Measurements from ENCODE around the gene HDAC9. TPM values are rescaled to one million over a fixed set of nuclear protein-coding genes. Genes with fewer than 3 reads are reported as not detected.

Gene HDAC9
- total RNA-seq, 1 experiment from 2014 or later: 7.7 TPM

DNA sequence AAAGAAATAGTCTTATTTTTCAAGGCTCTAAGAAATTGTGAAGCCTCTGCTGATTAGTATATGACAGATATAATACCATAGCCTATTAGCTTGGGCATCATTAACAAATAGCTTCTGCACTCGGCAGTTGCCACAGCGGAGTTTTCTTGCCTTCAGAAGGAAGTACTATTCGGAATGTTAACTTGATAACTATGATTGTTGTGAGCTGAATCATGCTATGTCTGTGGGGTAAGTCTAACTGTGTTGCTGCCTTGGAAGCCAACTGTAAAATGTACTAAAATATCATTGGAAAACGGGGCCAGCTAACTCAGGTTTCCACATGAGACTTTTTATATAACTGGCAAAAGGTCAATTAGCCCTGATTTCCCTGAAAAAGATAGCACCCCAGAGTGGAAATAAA lies 528.7 kb downstream of the HDAC9 start:
- Histone ChIP-seq H3K4ac (ENCODE audit: low read depth, low read length) (no peak overlapping the region), H2BK120ac (ENCODE audit: low read depth, low read length, poor library complexity, severe bottlenecking) (no peak overlapping the region), H4K91ac (ENCODE audit: insufficient read length, low read depth, low read length) (no peak overlapping the region), H3K23me2 (ENCODE audit: insufficient read length, low read depth, low read length, poor library complexity, severe bottlenecking) (no peaks in the 10 kb centered on the region), H3K79me1 (ENCODE audit: insufficient read depth, low read depth, low read length, poor library complexity, severe bottlenecking) (no peaks in the 10 kb centered on the region), H2BK5ac (ENCODE audit: insufficient read length, low read length) (no peak overlapping the region), H3K27ac (ENCODE audit: insufficient read length, low read depth, low read length) (no peak overlapping the region), H2BK20ac (ENCODE audit: low read depth, low read length, poor library complexity, severe bottlenecking) (no peak overlapping the region), H3K4me1 (ENCODE audit: insufficient read depth, low read length) (no peaks in the 10 kb centered on the region), H2AK5ac (ENCODE audit: insufficient read length, low read length) (no peak overlapping the region), H3K18ac (ENCODE audit: insufficient read length, low read depth, low read length) (no peak overlapping the region), H2AFZ (ENCODE audit: low read length) (no peak overlapping the region), H3T11ph (ENCODE audit: low read length) (no peak overlapping the region), H3K23ac (ENCODE audit: insufficient read length, low read depth, low read length) (no peak overlapping the region), H3K9me3 (ENCODE audit: control insufficient read depth, low read depth, low read length) (no peaks in the 10 kb centered on the region), H2BK15ac (ENCODE audit: low read depth, low read length) (no peak overlapping the region), H3K14ac (ENCODE audit: insufficient read depth, low read length) (no peak overlapping the region), H3K79me2 (ENCODE audit: insufficient read depth, low read length) (no peaks in the 10 kb centered on the region), H4K8ac (replicated peaks; ENCODE audit: insufficient read length, low read depth, low read length) (no peak overlapping the region), H4K20me1 (ENCODE audit: control insufficient read depth, insufficient read depth, insufficient read length) (no peaks in the 10 kb centered on the region), H2BK12ac (ENCODE audit: insufficient read length, low read depth, low read length) (no peak overlapping the region), H3K56ac (ENCODE audit: insufficient read length, low read depth, low read length) (no peak overlapping the region), H4K5ac (ENCODE audit: insufficient read length, low read depth, low read length) (no peak overlapping the region), H3K9ac (ENCODE audit: extremely low read depth, insufficient read length, low read length) (no peak overlapping the region), H3K4me2 (ENCODE audit: insufficient read depth, insufficient read length, low read length) (no peak overlapping the region), H3K27me3 (ENCODE audit: insufficient read depth, low read length) (no peaks in the 10 kb centered on the region)
- Mint-ChIP-seq H3K27ac (no peak overlapping the region), H3K4me3 (no peak overlapping the region), H3K27me3 (ENCODE audit: low read depth) (no peaks in the 10 kb centered on the region), H3K36me3 (ENCODE audit: insufficient read depth in 1 of 3, low read depth in 3 of 3) (no peaks in the 10 kb centered on the region), H3K4me1 (peaks cover 8 to 14% of the 10 kb centered on the region in 2 experiments), H3K9me3 (no peaks in the 10 kb centered on the region; a peak in 1 of 5 replicates)
- no peak for TF ChIP-seq CTCF (conservative IDR thresholded peaks at IDR 0.05)
- no peak for DNase-seq
- no CpG with 5 or more reads among the region's 4 CpGs for whole genome bisulfite sequencing (ENCODE audit: extremely low coverage, insufficient read length, low lambda C conversion rate)

Measured in H9 (cell line).